Esophagus muscularis mucosa (tissue), 3 donors: ENCODE data around the gene ADAMTS18.

Experiments used
- CTCF ChIP-seq, 3 experiments: fragments of 200-600 bp in 2 of 3; fragments of 450-650 bp in 1 of 3; sonication (generic) in 2 of 3; IDR thresholded peaks; one replicate each; pipeline ENCODE4 v1.5.1; 2017 to 2019; ENCODE audit warnings: antibody characterized with exemption in 3 of 3, mild to moderate bottlenecking in 2 of 3, moderate library complexity in 1 of 3
- POLR2A ChIP-seq: fragments of 450-650 bp; IDR thresholded peaks from one replicate; pipeline ENCODE4 v1.6.1; 2017; ENCODE audit warnings: antibody characterized with exemption, moderate library complexity, mild to moderate bottlenecking, low read depth
- POLR2AphosphoS5 ChIP-seq, 2 donors: sonication (generic); formaldehyde crosslinking; IDR thresholded peaks; one replicate each; pipeline ENCODE4 v1.6.1; 2017; ENCODE audit warnings: antibody characterized with exemption in 2 of 2

GRCh38 chr16:77435272-77435820 is 512 bp upstream of the ADAMTS18 start:
- TF ChIP-seq POLR2AphosphoS5 (IDR thresholded peaks at IDR 0.05): no peak
- no peak for TF ChIP-seq CTCF (IDR thresholded peaks at IDR 0.05)
- no peak for TF ChIP-seq POLR2A
